HG03354 (cell line): ENCODE measurements around the gene SLC35G6.
"Not testable (repeated sequence)": the region's sequence is repeated elsewhere in the genome, so short reads cannot be mapped to it uniquely, and the experiment has no call there.

Source experiments
- ATAC-seq: cut with Tn5 transposase; IDR thresholded peaks from one replicate; pipeline ENCODE4 v1.9.1; 2021; ENCODE audit warnings: mild to moderate bottlenecking; ENCODE audit not compliant: unreplicated experiment, poor library complexity, severe bottlenecking

SLC35G6 gene

GRCh38 chr17:7459961-7460545, 21.2 kb upstream of the SLC35G6 start:
- ATAC-seq, result no peak

GRCh38 chr17:7460850-7461660, 20.2 kb upstream of the SLC35G6 start:
- no peak for ATAC-seq

- ATAC-seq, result no peak
Observed at GRCh38 chr17:7462474-7463371, 18.5 kb upstream of the SLC35G6 start.

- ATAC-seq, result no peak
Observed at GRCh38 chr17:7463372-7463846, 17.8 kb upstream of the SLC35G6 start.

GRCh38 chr17:7464081-7464480, 17.2 kb upstream of the SLC35G6 start:
- ATAC-seq, result no peak

GRCh38 chr17:7465597-7466275, 15.5 kb upstream of the SLC35G6 start:
- ATAC-seq, result no peak

GRCh38 chr17:7466318-7466638, 15.0 kb upstream of the SLC35G6 start:
- no peak for ATAC-seq

GRCh38 chr17:7466639-7467341, 14.5 kb upstream of the SLC35G6 start:
- ATAC-seq, result no peak

- no peak for ATAC-seq
Observed at GRCh38 chr17:7467498-7467897, 13.7 kb upstream of the SLC35G6 start.

- ATAC-seq, result no peak
Observed at GRCh38 chr17:7468290-7468689, 13.0 kb upstream of the SLC35G6 start.

GRCh38 chr17:7468804-7469389, 12.3 kb upstream of the SLC35G6 start:
- ATAC-seq, result no peak

- ATAC-seq, result not testable (repeated sequence)
Observed at GRCh38 chr17:7469843-7470242, 11.4 kb upstream of the SLC35G6 start.

- ATAC-seq, result not testable (repeated sequence)
Observed at GRCh38 chr17:7470457-7470973, 10.7 kb upstream of the SLC35G6 start.

- ATAC-seq, result no peak
Observed at GRCh38 chr17:7471729-7472128, 9.5 kb upstream of the SLC35G6 start.

- not testable (repeated sequence) for ATAC-seq
Observed at GRCh38 chr17:7474767-7475166, 6.5 kb upstream of the SLC35G6 start.

- ATAC-seq, result no peak
Observed at GRCh38 chr17:7475764-7476422, 5.4 kb upstream of the SLC35G6 start.

GRCh38 chr17:7476494-7476893, 4.8 kb upstream of the SLC35G6 start:
- ATAC-seq, result no peak

GRCh38 chr17:7476951-7477350, 4.3 kb upstream of the SLC35G6 start:
- ATAC-seq, result no peak
